GM18498 (cell line): ENCODE results near the gene COG5.
"Not testable (repeated sequence)": the region's sequence is repeated elsewhere in the genome, so short reads cannot be mapped to it uniquely, and the experiment has no call there.

Experiments used
- ATAC-seq: cut with Tn5 transposase; IDR thresholded peaks from one replicate; pipeline ENCODE4 v1.9.1; 2021; ENCODE audit warnings: mild to moderate bottlenecking, moderate library complexity; ENCODE audit not compliant: unreplicated experiment

Gene COG5

GRCh38 chr7:107284911-107285479 lies 278.7 kb downstream of the COG5 start:
- ATAC-seq: no peak

- ATAC-seq: no peak
Measured at GRCh38 chr7:107277331-107277730, 286.4 kb downstream of the COG5 start.

GRCh38 chr7:107276220-107276827 lies 287.4 kb downstream of the COG5 start:
- ATAC-seq: no peak

DNA sequence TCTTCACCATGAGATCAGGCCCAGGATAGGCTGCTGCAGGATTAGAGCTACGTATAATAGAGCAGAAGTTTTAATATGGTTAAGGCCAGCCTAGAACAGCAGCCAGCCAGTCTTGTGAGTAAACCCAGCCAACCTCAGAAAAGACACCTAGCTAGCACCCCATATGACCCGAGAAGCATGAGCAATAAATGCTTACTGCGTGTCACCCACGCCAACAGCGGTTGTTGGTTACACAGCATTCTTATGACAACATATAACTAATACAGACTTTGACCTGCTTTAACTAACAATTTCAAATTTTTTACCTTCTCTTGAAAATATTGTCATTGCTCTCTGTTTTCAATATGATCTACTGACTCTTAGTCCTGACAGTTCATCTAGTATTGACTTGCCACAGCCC lies 289.2 kb downstream of the COG5 start:
- ATAC-seq: no peak

DNA sequence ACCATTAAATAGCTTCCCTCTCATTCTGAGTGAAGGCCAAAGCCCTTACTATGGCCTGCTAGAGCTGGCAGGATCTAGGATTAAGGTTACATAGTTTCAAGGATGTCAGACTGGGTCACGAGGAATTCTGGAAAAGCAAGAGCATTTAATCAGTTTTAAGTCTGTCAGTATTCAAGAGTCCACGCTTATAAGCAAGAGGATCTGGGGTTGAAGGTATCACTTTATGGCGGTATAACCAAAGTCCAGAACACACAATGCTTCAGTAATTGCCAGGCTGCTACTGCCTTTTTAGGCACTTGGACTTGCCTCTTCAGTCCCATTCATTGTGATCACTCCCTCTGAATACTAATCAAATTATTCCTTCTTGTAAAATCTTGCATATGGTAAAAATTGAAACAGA lies 293.9 kb downstream of the COG5 start:
- no peak for ATAC-seq

- no peak for ATAC-seq
Measured at GRCh38 chr7:107268594-107268993, 295.1 kb downstream of the COG5 start.

DNA sequence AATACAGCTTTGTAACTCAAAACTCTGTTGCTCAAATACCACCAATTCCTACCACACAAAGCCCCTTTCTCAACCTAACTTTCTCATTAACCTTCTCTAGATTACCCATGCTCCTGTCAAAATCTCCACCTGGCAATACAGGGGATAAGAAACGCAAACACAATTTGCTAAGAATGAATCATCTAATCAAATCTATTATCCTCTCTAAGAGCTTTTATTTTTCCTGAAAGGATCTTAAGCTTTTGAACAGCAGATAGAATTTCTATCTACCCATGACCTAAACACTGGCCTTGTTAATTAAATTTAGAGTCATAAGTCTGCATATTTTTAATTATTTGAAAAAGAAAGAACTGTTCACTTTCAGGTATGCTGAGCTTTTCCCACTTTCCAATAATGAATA lies 296.6 kb downstream of the COG5 start:
- no peak for ATAC-seq

DNA sequence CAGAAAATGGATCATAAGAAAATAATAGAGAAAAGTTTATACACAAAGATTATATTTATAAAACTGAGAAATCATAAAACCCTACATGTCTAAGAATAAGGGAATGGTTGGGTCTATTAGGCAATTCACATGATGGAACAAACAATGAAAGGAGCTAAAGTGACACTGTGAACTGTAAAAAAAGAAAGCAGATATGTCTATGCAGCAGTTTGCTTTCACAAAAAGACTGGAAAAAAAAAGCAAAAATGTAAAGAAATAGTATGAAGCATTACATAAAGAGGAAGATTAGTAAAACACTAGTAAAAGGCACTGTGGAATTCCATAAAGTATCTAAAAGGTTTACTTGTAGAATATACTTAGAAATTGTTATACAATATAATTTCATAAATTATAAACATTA lies 299.0 kb downstream of the COG5 start:
- ATAC-seq: no peak

- no peak for ATAC-seq
Measured at GRCh38 chr7:107262857-107263256, 300.9 kb downstream of the COG5 start.

- ATAC-seq: no peak
Measured at GRCh38 chr7:107258737-107259136, 305.0 kb downstream of the COG5 start.

- ATAC-seq: no peak
Measured at GRCh38 chr7:107255602-107256001, 308.1 kb downstream of the COG5 start.

DNA sequence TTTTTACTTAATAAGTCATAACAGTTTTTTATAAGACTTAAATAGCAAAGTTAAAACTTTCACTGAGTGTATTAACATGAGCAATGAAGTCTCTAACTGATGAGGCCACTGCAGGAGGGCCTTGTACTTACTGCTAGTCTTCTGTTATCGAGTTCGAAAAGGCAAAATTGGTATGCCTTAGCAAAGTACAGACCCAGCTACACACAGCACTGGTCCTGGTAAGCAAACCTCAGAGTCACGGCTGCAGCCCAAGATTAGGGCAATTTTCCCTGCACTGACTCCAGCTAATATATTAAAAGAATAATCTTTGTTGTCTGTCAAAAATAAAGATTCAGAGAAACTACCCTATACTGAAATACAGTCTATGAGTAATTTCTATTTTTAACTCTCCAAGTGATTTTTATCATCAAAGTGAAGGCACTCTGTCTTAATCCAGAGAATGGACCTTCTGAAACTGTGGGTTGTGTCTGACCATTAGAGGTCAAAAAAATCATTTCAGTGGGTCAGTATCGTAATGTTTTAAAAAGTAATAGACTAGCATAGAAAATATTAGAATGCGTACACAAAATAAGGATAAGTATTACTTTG lies 309.2 kb downstream of the COG5 start:
- ATAC-seq: no peak

DNA sequence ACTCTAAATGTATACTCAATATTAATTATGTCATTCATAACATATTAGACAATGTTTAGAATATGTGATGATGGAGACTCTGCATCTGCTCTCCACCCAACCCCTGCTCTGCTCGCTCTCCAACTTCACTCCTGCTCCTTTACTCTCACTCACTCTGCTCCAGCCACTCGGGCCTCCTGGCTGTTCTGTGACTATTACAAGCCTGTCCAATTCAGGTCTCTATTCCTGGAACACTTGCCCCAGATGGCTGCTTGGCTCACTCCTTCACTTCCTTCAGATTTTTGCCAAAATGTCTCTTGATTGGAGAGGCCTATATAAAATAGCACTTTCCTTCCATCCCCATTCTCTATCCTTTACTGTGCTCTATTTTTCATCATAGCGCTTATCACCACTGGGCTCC lies 310.1 kb downstream of the COG5 start:
- no peak for ATAC-seq

DNA sequence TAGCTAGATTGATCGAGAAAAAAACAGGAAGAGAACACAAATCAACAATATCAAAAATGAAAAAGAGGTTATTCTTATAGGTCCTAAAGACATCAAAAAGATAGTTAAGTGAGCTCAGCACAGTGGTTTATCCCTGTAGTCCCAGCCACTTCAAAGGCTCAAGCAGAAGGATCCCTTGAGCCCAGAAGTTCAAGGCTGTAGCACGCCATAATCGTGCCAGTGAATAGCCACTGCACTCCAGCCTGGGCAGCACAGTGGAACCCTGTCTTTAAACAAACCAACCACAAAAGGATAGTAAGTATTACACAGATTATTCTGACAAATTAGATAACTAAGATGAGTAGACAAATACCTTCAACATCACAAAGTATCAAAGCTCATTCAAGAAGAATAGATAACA lies 311.8 kb downstream of the COG5 start:
- ATAC-seq: no peak

DNA sequence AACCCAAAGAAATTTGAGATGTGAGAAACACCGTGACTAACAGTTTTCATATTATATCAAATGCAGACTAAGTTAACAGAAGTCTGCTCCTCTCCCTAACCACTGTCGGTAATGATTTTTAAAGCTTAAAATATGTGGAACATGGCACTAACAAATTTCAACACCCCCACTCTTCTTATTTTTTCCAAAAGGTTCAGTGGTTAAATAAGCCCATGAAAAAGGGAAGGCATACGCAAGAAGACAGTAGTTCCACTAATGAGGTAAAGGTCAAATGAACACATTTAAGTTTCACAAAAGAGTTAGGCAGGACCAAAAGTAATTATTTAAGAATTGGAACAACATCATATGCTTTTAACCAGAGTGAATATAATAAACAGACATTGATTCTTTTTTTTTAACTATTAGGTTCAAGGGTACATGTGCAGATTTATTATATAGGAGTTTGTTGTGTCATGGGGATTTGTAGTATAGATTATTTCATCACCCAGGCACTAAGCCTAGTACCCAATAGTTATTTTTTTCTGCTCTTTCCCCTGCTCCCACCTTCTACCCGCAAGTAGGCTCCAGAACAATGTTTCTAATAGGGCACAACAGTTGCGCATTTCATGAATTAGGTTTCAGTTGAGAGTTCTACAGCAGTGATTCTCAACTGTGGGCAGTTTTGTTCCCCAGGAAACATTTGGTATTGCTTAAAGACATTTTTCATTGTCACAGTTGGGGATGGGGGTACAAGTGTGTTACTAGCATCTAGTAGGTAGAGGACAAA lies 315.0 kb downstream of the COG5 start:
- ATAC-seq: no peak

DNA sequence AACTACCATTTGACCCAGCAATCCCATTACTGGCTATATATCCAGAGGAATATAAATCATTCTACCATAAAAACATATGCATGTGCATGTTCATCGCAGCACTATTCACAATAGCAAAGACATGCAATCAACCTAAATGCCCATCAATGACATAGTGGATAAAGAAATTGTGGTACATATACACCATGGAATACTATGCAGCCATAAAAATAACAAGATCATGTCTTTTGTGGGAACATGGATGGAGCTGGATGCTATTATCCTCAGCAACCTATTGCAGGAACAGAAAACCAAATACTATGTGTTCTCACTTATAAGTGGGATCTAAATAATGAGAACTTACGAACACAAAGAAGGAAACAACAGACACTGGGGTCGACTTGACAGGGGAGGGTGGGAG lies 316.9 kb downstream of the COG5 start:
- not testable (repeated sequence) for ATAC-seq

GRCh38 chr7:107244613-107245012 lies 319.1 kb downstream of the COG5 start:
- no peak for ATAC-seq

- no peak for ATAC-seq
Measured at GRCh38 chr7:107242267-107242666, 321.5 kb downstream of the COG5 start.

DNA sequence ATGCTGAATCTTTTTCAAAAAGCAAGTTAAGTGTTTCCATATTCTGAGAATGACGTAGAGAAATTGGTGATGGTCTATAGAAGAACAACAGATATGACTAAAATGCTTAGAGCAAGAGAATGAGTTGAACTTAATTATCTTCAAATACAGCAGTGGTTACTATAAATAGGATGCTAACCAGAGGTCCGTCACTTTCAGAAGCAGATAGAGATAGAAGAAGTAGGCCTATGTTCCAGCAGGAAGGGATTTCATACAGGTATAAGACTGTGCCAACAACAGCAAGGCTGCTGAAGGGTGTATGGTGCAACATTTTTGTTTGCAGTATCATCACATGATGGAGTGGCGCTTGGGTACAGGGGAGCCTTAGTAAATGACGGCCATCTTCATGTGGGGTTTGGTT lies 326.3 kb downstream of the COG5 start:
- no peak for ATAC-seq

DNA sequence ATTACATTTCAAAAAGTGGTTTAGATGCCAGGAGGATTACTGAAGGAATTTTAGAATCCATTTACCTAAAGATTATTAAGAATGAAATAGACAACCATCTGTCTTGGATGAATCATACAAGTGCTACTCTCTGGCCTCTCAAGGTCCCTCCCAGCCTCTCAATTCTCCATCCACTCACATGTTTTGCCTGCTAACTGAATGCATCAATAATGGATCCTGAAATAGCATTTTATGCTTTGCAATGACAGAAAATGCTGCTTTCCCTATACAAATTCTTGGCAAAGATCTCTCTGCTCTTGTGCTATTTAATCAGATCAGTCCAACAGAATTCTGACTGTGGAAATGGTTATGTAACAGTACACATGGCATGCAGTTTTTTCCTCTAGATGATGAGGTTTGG lies 326.9 kb downstream of the COG5 start:
- no peak for ATAC-seq

- no peak for ATAC-seq
Measured at GRCh38 chr7:107234436-107234835, 329.3 kb downstream of the COG5 start.

DNA sequence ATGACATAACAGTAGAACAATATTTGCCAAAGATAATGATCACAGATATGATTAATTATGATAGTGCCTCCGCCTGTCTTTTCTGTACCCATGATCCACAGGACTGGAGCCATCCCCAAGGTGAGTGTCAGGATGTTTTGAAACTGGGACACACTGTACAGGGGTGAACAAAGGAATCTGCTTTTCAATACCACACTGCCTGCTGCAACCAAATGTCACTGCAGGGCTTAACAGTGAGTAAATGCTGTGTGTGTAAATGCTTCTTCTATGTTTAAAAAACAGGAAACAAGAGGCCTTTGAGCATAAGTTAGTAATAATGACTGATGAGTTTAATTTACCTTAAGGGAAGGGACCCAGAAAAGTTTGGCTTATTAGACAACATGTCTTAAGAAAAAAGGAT lies 329.7 kb downstream of the COG5 start:
- ATAC-seq: no peak
